NCI-H1105 (cell line): ENCODE measurements around the gene PMIS2.
A peak's percentile ranks its signal among the peaks of the same experiment; 100 is the strongest.

Experiments
- DNase-seq: peaks from one replicate; lab custom pipeline; 2025; lab: John Stamatoyannopoulos, UW

PMIS2 gene

GRCh38 chr19:35585848-35586247 is at the start of gene PMIS2:
Gene PMIS2, plus strand, starts transcription at chr19:35586173. Its CDS starts 87 bp downstream, at chr19:35586260.
- DNase-seq = no peak

- no peak for DNase-seq
Measured at GRCh38 chr19:35539314-35539713, 46.7 kb upstream of the PMIS2 start.

GRCh38 chr19:35539850-35540249 is 46.1 kb upstream of the PMIS2 start:
- DNase-seq = no peak

GRCh38 chr19:35540356-35540927 is 45.5 kb upstream of the PMIS2 start:
- DNase-seq = no peak

GRCh38 chr19:35542209-35542608 is 43.8 kb upstream of the PMIS2 start:
- DNase-seq = no peak

- DNase-seq = no peak
Measured at GRCh38 chr19:35543280-35544109, 42.5 kb upstream of the PMIS2 start.

- no peak for DNase-seq
Measured at GRCh38 chr19:35544110-35544802, 41.7 kb upstream of the PMIS2 start.

- peak; percentile 75 for DNase-seq
Measured at GRCh38 chr19:35545001-35545854, 40.7 kb upstream of the PMIS2 start, which contains the start of gene TMEM147. Gene TMEM147, plus strand, starts transcription at chr19:35545626. Its CDS starts 114 bp downstream, at chr19:35545740.

- peak; percentile 38 for DNase-seq
Measured at GRCh38 chr19:35545855-35546381, 40.1 kb upstream of the PMIS2 start.

- no peak for DNase-seq
Measured at GRCh38 chr19:35546532-35546931, 39.4 kb upstream of the PMIS2 start.

GRCh38 chr19:35549174-35549788 is 36.7 kb upstream of the PMIS2 start:
- peak; percentile 77 for DNase-seq

- DNase-seq = no peak
Measured at GRCh38 chr19:35549879-35550523, 36.0 kb upstream of the PMIS2 start.

GRCh38 chr19:35551091-35551810 is 34.7 kb upstream of the PMIS2 start:
- DNase-seq = no peak

GRCh38 chr19:35552534-35553384 is 33.2 kb upstream of the PMIS2 start:
- no peak for DNase-seq

GRCh38 chr19:35553385-35554000 is 32.5 kb upstream of the PMIS2 start:
- DNase-seq = no peak

GRCh38 chr19:35554076-35554475 is 31.9 kb upstream of the PMIS2 start:
- no peak for DNase-seq

- no peak for DNase-seq
Measured at GRCh38 chr19:35555301-35556005, 30.5 kb upstream of the PMIS2 start.

GRCh38 chr19:35556025-35556590 is 29.9 kb upstream of the PMIS2 start:
- no peak for DNase-seq
